ENCODE measurements around the gene GALNT1. TPM values are rescaled to one million over a fixed set of nuclear protein-coding genes. Genes with fewer than 3 reads are reported as not detected.

The GALNT1 gene
- total RNA-seq, 4 donors from 2014 or later: 46.2 to 96.5 (median 62.6) TPM

DNA sequence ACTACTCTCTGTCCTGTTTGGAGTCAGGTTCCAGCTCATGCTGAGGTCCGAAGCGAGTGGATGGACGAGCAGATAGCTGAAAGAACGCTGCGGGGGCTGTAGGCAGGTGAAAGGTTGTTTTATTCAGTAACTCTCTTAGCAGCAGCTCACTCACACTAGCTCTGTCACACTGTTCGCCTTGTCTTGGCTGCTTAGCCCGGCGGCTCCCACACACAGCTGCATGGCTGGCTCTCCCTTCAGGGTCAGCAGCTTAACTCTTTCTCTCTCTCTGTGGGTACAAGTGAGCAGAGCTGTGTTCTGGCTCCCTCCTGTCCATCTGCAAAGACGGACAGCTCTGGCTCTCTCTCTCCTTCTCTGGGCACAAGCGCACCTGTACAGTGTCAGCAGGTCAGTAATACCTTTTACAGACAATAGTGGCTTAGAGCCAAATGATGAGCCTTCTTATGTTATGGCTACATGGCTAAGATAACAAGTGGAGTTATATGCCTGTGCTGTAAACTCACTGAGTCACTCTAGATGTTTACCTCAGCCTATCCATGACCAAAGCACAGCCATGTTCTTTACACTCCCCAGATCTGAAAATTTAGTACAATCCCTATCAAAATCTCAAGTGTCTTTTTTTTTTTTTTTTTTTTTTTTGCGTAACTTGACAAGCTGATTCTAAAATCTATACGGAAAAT lies 149.3 kb downstream of the GALNT1 start:
- no peak for DNase-seq (ENCODE audit: low spot score in 2 of 2)
- H3K4me3 ChIP-seq: no peak overlapping the region

DNA sequence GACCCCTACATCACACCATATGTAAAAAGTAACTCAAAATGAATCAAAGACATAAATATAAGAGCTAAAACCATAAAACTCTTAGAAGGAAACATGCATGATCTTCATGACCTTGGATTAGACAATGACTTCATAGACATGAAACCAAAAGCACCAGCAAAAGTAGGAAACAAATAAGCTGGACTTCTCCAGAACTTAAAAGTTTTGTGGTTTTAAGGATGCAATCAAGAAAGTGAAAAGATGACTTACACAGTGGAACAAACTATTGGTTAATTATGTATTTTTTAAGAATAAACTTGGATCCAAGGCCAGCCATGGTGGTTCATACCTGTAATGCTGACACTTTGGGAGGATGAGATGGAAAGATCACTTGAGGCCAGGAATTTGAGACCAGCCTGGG lies 150.2 kb downstream of the GALNT1 start:
- Histone ChIP-seq H3K27me3 (no peaks in the 10 kb centered on the region), H3K36me3 (no peaks in the 10 kb centered on the region), H3K9me3 (no peaks in the 10 kb centered on the region), H3K4me3 (no peak overlapping the region), H3K4me1 (peaks cover 3% of the 10 kb centered on the region), H3K27ac (no peak overlapping the region)
- DNase-seq (ENCODE audit: low spot score in 2 of 2): no peak
- TF ChIP-seq POLR2A (IDR thresholded peaks at IDR 0.05) (no peak), POLR2AphosphoS5 (IDR thresholded peaks at IDR 0.05) (no peak), EP300 (IDR thresholded peaks at IDR 0.05) (no peak)
- TF ChIP-seq, protein P1, sequence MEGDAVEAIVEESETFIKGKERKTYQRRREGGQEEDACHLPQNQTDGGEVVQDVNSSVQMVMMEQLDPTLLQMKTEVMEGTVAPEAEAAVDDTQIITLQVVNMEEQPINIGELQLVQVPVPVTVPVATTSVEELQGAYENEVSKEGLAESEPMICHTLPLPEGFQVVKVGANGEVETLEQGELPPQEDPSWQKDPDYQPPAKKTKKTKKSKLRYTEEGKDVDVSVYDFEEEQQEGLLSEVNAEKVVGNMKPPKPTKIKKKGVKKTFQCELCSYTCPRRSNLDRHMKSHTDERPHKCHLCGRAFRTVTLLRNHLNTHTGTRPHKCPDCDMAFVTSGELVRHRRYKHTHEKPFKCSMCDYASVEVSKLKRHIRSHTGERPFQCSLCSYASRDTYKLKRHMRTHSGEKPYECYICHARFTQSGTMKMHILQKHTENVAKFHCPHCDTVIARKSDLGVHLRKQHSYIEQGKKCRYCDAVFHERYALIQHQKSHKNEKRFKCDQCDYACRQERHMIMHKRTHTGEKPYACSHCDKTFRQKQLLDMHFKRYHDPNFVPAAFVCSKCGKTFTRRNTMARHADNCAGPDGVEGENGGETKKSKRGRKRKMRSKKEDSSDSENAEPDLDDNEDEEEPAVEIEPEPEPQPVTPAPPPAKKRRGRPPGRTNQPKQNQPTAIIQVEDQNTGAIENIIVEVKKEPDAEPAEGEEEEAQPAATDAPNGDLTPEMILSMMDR (IDR thresholded peaks at IDR 0.05): no peak

More for the DNA sequence above, 149.3 kb downstream of the GALNT1 start:
- no peaks in the 10 kb centered on the region for H3K9me3 ChIP-seq
- peaks cover 3% of the 10 kb centered on the region for H3K4me1 ChIP-seq
- H3K36me3 ChIP-seq: no peaks in the 10 kb centered on the region
- 76% methylated on average over 12 of the region's 12 CpGs for WGBS
- TF ChIP-seq, protein P1 (IDR thresholded peaks at IDR 0.05): no peak
- TF ChIP-seq EP300 (IDR thresholded peaks at IDR 0.05) (no peak), POLR2A (IDR thresholded peaks at IDR 0.05) (no peak), POLR2AphosphoS5 (IDR thresholded peaks at IDR 0.05) (no peak)
- no peak overlapping the region for H3K27ac ChIP-seq
- H3K27me3 ChIP-seq: no peaks in the 10 kb centered on the region

DNA sequence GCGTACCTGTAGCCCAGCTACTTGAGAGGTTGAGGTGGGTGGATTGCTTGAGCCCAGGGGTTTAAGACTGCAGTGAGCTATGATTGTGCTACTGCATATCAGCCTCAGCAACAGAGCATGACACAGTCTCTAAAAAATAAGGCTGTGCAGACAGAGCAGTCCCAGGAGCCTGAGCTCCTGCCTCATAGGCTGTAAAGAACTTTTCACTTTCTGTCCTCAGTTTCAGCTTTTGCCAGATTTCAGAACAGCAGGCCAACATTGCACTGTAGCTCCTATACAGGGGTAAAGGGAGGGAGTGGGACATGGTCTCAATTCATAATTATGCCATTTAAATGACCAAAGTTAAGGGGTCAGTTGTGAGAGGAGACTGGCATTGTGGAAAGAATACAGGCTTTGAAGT lies 150.6 kb downstream of the GALNT1 start:
- Histone ChIP-seq H3K4me1 (peaks cover 3% of the 10 kb centered on the region), H3K27ac (no peak overlapping the region), H3K36me3 (no peaks in the 10 kb centered on the region), H3K27me3 (no peaks in the 10 kb centered on the region), H3K9me3 (no peaks in the 10 kb centered on the region), H3K4me3 (no peak overlapping the region)
- no peak for DNase-seq (ENCODE audit: low spot score in 2 of 2)
- TF ChIP-seq EP300 (IDR thresholded peaks at IDR 0.05) (no peak), POLR2AphosphoS5 (IDR thresholded peaks at IDR 0.05) (no peak), POLR2A (IDR thresholded peaks at IDR 0.05) (no peak)
- TF ChIP-seq, protein P1 (IDR thresholded peaks at IDR 0.05): no peak
- WGBS: 83% methylated on average over 1 of the region's 1 CpG

DNA sequence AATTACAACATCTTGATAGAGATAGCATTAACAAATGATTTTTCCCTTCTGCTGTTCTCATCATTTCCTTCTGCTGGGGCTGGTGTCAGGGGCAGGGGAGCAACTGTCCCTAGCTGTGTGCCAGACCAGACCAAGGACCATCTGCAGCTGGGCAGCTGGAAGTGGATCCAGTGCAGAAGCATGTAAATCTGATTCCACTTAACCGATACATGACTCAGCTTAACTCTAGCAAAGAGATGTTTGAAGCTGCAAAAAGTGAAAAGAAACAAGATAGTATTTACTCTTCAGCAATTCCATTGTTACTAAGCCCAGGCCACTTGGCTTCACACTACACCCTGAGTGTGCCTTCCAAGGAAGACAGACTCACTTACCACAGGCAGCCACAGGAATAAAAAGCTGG lies 151.1 kb downstream of the GALNT1 start:
- Histone ChIP-seq H3K9me3 (no peaks in the 10 kb centered on the region), H3K36me3 (no peaks in the 10 kb centered on the region), H3K4me1 (peaks cover 3% of the 10 kb centered on the region), H3K27ac (no peak overlapping the region), H3K4me3 (no peak overlapping the region), H3K27me3 (no peaks in the 10 kb centered on the region)
- DNase-seq (ENCODE audit: low spot score in 2 of 2): no peak
- WGBS: 52% methylated on average over 1 of the region's 1 CpG
- TF ChIP-seq POLR2A (IDR thresholded peaks at IDR 0.05) (no peak), EP300 (IDR thresholded peaks at IDR 0.05) (no peak), POLR2AphosphoS5 (IDR thresholded peaks at IDR 0.05) (no peak)
- TF ChIP-seq, protein P1 (IDR thresholded peaks at IDR 0.05): no peak

DNA sequence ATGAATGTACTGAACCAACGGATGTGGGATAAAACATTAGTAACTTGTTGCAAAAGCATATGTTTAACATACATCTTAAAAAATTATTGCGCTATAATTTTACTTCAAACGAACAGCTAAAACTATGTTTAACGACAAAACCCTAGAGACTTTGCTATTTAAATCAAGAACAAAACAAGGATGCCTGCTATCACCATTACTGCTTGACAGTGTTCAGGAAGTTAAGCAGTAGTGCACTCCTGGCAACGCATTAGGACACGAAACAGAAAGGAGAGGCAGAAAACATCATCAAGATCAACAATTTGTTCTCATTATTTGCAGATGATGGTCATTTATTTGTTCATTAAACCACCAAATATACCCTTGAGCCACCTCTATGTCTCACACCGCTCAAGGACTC lies 151.9 kb downstream of the GALNT1 start:
- no peak for DNase-seq (ENCODE audit: low spot score in 2 of 2)
- H3K36me3 ChIP-seq: no peaks in the 10 kb centered on the region
- no peaks in the 10 kb centered on the region for H3K9me3 ChIP-seq
- no peak overlapping the region for H3K27ac ChIP-seq
- no peak for TF ChIP-seq POLR2A (IDR thresholded peaks at IDR 0.05)
- TF ChIP-seq EP300 (IDR thresholded peaks at IDR 0.05): no peak
- TF ChIP-seq, protein P1 (IDR thresholded peaks at IDR 0.05): no peak
- TF ChIP-seq POLR2AphosphoS5 (IDR thresholded peaks at IDR 0.05): no peak
- H3K27me3 ChIP-seq: no peaks in the 10 kb centered on the region
- H3K4me3 ChIP-seq: no peak overlapping the region
- H3K4me1 ChIP-seq: peaks cover 3% of the 10 kb centered on the region
- 75% methylated on average over 7 of the region's 7 CpGs for WGBS
